CD4-positive, alpha-beta T cell treated with Interleukin-12 subunit alpha and Interleukin-12 subunit beta, for 1 hour (primary cell): ENCODE measurements around the gene VRK3.
"Not testable (repeated sequence)": the region's sequence is repeated elsewhere in the genome, so short reads cannot be mapped to it uniquely, and the experiment has no call there.

Experiments
- DNase-seq: peaks from one replicate; pipeline ENCODE4 v3.0.0-alpha.2; 2020

VRK3 gene

GRCh38 chr19:49954092-49954829 is 70.9 kb downstream of the VRK3 start:
- no peak for DNase-seq

- DNase-seq = no peak
These were observed 71.8 kb downstream of the VRK3 start for GRCh38 chr19:49953416-49953815.

GRCh38 chr19:49952906-49953305 is 72.3 kb downstream of the VRK3 start:
- DNase-seq = no peak

GRCh38 chr19:49952479-49952836 is 72.7 kb downstream of the VRK3 start:
- no peak for DNase-seq

- DNase-seq = no peak
These were observed 73.2 kb downstream of the VRK3 start for GRCh38 chr19:49951806-49952478.

- no peak for DNase-seq
These were observed 74.1 kb downstream of the VRK3 start for GRCh38 chr19:49950956-49951526.

- DNase-seq = no peak
These were observed 74.6 kb downstream of the VRK3 start for GRCh38 chr19:49950590-49950948.

GRCh38 chr19:49949742-49950589 is 75.2 kb downstream of the VRK3 start:
- no peak for DNase-seq

- DNase-seq = no peak
These were observed 78.8 kb downstream of the VRK3 start for GRCh38 chr19:49946415-49946814.

GRCh38 chr19:49944567-49944966 is 80.6 kb downstream of the VRK3 start:
- DNase-seq = not testable (repeated sequence)

GRCh38 chr19:49940482-49940791 is 84.7 kb downstream of the VRK3 start:
- DNase-seq = no peak

- DNase-seq = no peak
These were observed 85.3 kb downstream of the VRK3 start for GRCh38 chr19:49939721-49940481.

- DNase-seq = no peak
These were observed 86.5 kb downstream of the VRK3 start for GRCh38 chr19:49938662-49939061.

GRCh38 chr19:49937750-49938381 is 87.3 kb downstream of the VRK3 start:
- peak; percentile 79 for DNase-seq

GRCh38 chr19:49936549-49936948 is 88.6 kb downstream of the VRK3 start:
- no peak for DNase-seq

- no peak for DNase-seq
These were observed 91.5 kb downstream of the VRK3 start for GRCh38 chr19:49933643-49934042.

GRCh38 chr19:49932731-49933131 is 92.4 kb downstream of the VRK3 start:
- peak; percentile 63 for DNase-seq

- no peak for DNase-seq
These were observed 93.1 kb downstream of the VRK3 start for GRCh38 chr19:49932041-49932451.

- no peak for DNase-seq
These were observed 93.7 kb downstream of the VRK3 start for GRCh38 chr19:49931293-49932040.

- peak; percentile 27 for DNase-seq
These were observed 94.6 kb downstream of the VRK3 start for GRCh38 chr19:49930483-49931011.
